Endothelial cell of umbilical vein (primary cell): ENCODE measurements around the gene COL23A1.
A peak's percentile ranks its signal among the peaks of the same experiment; 100 is the strongest.

Experiments used
- CTCF ChIP-seq, 2 donors: IDR thresholded peaks; 1 replicate in 1 of 2; 2 replicates in 1 of 2; pipeline ENCODE4 v1.5.1; 2011; ENCODE audit warnings: low read length in 2 of 2, mild to moderate bottlenecking in 2 of 2, moderate library complexity in 2 of 2, control low read depth in 1 of 2, inconsistent platforms in 1 of 2, low read depth in 1 of 2; ENCODE audit not compliant: insufficient read depth in 1 of 2; ENCODE audit errors: extremely low read depth in 1 of 2
- EZH2 ChIP-seq: IDR thresholded peaks from 2 replicates; pipeline ENCODE4 v1.6.1; 2012; ENCODE audit warnings: borderline replicate concordance, low read depth, mild to moderate bottlenecking, moderate library complexity, low read length, inconsistent platforms; ENCODE audit not compliant: severe bottlenecking
- GATA2 ChIP-seq: IDR thresholded peaks from 2 replicates; pipeline ENCODE4 v1.7.0; 2011; ENCODE audit warnings: low read depth, mild to moderate bottlenecking, moderate library complexity, mixed read lengths, low read length; ENCODE audit not compliant: insufficient read length, insufficient read depth
- MYC ChIP-seq: IDR thresholded peaks from one replicate; pipeline ENCODE4 v1.6.1; 2011; ENCODE audit warnings: mild to moderate bottlenecking, low read depth, low read length
- POLR2A ChIP-seq: IDR thresholded peaks from 2 replicates; pipeline ENCODE4 v1.6.1; 2012; ENCODE audit warnings: low read depth, mild to moderate bottlenecking, control low read depth, low read length
- POLR2AphosphoS5 ChIP-seq: IDR thresholded peaks from 2 replicates; pipeline ENCODE4 v1.6.1; 2012; ENCODE audit warnings: low read depth, mild to moderate bottlenecking, control low read depth, low read length, moderate library complexity; ENCODE audit not compliant: insufficient read depth
- TF ChIP-seq, protein P1 (sequence below): IDR thresholded peaks from 2 replicates; pipeline ENCODE4 v1.6.1; 2011; ENCODE audit not compliant: insufficient read depth, insufficient read length

DNA sequence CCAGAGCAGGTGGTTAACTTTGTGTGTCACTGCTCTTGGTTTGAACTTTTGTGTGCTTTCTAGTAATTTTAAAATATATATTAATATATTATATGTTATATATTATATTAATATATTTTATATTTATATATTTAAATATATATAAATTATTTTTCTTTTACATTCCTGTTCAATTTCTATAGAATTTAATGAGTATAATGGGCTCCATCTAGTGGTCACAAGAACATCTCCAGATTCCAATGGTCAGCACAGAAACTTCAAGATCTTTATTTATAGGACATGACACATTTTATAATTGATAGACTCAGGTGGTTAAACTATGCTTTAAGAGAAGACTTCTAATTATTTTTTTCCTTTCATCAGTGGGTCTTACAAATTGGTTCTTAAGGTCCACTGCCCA, 39.1 kb downstream of the COL23A1 start:
- no peak for TF ChIP-seq MYC
- TF ChIP-seq POLR2A = no peak
- peak in 1 of 2 donors; percentile 22 for TF ChIP-seq CTCF (IDR thresholded peaks at IDR 0.05; ENCODE audit: extremely low read depth in 1 of 2, insufficient read depth in 1 of 2, low read depth in 1 of 2, low read length in 2 of 2)
- TF ChIP-seq, protein P1, sequence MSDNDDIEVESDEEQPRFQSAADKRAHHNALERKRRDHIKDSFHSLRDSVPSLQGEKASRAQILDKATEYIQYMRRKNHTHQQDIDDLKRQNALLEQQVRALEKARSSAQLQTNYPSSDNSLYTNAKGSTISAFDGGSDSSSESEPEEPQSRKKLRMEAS = no peak
- no peak for TF ChIP-seq EZH2
- TF ChIP-seq GATA2 = no peak
- no peak for TF ChIP-seq POLR2AphosphoS5
